ENCODE data around the gene FCMR.

Gene FCMR

GRCh38 chr1:206921772-206922265, at the start of gene FCMR:
TSS of gene FCMR (minus strand) at chr1:206921941. CDS start at chr1:206921854, 87 bp downstream.
- no peak for DNase-seq

DNA sequence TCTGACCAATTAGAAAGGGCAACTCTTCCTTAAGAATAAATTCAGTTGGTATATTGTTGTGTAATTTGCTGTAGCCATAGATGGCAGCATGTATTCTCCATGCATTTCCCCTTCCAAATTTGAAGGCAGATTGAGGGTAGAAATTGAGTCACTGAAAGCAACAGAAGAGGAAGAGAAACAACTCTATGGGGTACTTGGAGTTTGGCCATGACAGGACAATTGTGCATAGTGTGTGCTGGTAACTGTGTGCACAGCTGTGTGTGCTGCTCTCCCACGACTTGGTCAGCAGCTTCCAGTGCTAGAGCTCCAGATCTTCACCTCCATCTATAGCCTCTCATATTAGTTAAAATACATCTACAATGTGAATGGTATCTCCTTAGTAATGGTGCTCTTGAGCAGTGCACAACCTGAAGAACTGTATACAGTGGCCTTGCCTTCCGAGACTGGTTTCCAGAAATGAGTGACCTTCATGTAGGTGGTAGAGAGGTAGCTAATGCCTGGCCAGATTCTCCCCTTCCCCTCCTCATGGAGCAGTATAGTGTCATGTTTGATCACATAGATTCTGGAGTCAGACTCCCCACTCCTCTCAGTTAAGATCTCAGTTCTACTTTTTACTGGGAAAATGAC, 49.4 kb upstream of the FCMR start:
- DNase-seq = no peak

DNA sequence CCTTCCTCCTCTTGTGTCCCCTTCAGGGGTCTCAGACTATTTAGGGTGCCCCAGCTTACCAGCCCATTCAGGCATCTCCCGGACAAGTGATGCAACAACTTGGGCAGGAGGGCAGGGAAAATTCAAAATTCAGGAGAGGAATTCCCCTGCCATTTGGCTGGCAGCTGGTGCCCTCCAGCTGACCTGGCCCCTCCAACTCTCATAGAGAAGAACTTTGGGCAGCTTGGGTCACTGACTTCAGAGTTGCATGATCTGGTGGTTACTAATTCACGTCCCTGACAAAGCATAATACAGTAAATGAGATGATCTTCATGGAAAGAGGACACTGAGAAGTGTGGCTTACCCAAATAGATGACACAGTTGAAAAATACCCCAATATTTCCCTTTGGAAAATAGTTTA, 48.7 kb upstream of the FCMR start, which contains the start of gene FCAMR:
FCAMR (minus strand) TSS at position 15 of the 400 bp plus-strand sequence. CDS start 335 bp downstream, outside the sequence.
- DNase-seq = no peak

- no peak for DNase-seq
Observed at GRCh38 chr1:206969090-206969489, 47.3 kb upstream of the FCMR start.

GRCh38 chr1:206967096-206967849, 45.5 kb upstream of the FCMR start:
- no peak for DNase-seq

GRCh38 chr1:206965781-206966180, 44.0 kb upstream of the FCMR start:
- no peak for DNase-seq

DNA sequence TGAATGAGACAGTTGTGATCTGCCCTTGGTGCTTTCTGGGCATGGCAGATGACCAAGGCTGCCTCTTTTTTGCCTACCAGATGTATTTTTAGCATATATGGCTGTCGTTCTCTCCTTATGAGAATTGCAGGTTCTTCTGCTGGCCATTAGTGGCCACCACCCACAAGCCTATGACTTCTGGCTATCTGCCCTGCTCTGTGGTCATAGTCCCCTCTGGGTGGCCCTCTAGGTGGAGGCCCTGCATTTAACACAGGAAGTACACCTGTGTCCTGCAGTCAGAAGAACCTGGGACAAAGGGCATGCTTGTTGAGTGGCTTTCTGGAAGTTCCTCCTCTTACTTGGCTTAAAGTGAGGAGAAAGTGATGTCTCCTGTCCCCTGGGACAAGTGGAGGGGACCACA, 42.0 kb upstream of the FCMR start:
- DNase-seq = no peak

DNA sequence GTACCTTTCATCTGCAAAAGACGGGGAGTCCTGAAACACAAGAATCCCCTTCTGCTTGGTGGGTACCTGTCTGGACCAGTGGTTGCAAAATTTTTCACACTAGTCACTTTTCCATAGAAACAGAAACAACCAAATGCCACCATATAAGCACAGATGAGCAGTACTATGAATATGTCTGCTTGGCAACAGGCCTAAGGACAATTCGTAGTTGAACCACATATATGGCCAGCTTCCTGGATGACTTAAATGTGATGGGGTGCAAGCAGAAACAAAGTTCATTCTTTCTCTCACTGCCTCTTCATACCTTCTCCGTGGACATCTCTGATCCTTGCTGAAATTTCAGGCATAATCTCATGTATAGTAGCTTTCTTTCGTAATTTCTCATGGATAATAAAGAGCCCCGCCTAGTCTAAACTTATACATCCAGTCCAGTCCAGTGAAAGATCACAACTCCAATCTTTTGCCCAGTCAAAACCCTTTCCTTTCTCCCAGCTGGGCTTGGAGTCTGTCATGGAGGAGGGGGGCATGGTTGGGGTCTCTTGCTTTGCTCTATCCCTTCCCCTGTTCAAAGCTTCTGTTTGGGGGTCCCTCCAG, 41.5 kb upstream of the FCMR start:
- no peak for DNase-seq

GRCh38 chr1:206962272-206962671, 40.5 kb upstream of the FCMR start:
- DNase-seq = no peak

GRCh38 chr1:206961668-206962067, 39.9 kb upstream of the FCMR start:
- no peak for DNase-seq

DNA sequence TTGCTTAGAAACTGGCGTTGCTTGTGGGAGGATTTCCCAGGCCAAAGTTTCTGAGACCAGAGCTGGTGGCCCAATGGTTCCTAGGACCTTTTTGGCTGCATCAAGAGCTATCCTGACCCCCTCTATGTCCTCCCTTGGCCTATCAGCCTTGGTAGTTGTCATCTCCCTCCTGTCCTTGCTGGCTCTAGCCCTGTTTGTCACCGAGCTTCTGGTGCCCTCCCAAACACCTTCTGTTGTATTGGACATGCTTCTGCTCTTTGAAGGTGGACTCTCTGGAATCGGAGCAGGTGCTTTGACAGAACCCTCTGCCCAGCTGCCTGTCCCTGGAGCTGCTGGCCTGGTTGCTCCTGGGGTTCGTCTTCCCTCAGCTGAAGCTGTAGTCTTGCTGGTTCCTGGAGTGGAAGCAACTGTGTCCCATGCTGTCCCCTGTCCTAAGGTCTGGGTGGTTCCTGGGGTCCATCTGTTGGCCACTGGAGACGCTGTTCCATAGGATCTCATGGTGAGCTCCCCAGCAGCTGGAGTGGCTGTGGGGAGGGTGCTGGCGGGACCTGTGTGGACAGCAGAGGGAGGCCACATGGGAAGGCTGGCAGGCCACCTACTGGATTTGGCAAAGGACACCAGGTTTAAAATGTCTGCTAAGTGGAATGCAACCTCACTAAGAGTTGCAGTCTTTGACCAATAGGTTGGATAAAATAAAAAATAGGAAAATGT, 39.1 kb upstream of the FCMR start:
- no peak for DNase-seq

- DNase-seq = no peak
Observed at GRCh38 chr1:206958144-206958543, 36.4 kb upstream of the FCMR start.

DNA sequence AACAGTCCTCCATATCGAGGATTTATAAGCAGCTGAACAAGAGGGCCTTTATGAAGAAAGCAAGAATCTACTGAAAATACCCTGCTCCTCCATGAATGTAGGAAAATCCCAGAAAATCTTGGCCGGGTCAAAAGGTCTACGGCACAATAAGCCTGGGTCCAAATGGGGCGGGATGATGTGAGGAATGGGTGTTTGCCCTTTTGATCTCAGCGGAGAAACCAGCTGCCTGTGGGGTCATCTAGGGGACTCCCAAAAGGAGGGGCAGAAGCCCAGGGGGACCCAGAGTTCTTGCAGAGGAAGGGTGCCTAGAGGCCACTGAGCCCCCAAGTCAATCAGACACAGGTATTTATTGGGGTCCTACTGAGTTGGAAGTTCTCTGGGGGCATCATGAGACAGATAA, 35.9 kb upstream of the FCMR start:
- DNase-seq = no peak

GRCh38 chr1:206955476-206956451, 34.0 kb upstream of the FCMR start:
- no peak for DNase-seq

DNA sequence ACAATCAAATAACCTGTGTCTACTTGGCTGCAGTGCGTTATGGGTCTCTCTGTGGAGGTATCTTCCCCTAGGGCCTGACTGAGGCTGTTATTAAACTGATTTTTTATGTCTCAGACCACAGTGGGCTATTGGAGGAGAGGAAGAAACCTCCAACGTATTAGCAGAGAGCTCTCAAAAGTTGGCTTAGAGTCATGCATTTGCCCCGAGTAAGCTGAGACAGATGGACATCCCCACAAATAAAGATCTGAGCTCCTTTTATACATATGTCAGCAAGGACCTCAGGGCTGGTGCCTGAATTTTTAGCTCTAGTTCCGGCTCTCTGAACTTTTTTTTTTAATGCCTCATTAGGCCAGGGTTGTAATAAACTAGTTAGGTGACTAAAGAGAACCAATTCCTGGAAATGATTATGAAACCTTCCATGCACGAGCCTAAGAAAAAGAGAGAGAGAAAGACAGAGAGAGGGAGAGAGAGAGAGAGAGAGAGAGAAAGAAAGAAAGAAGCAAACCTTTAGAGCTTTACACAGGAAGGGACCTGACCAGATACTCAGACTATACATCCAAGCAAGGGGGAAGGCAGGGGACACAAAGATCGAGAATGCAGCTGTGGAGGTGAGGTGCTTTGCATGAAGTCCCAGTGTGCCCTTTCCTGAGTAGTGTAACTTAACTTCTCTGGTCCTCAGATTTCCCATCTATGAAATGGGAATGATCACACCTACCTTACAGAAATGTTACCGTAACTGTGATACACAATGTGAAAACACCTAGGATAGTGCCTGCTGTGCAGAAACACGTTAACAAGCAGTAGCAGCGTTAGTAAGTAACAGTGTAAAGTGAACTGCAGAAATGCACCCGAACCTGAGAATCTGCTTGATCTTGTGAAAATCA, 33.0 kb upstream of the FCMR start:
- DNase-seq = no peak

- DNase-seq = no peak
Observed at GRCh38 chr1:206953626-206954025, 31.9 kb upstream of the FCMR start.

GRCh38 chr1:206953126-206953525, 31.4 kb upstream of the FCMR start:
- no peak for DNase-seq

GRCh38 chr1:206952171-206952570, 30.4 kb upstream of the FCMR start:
- no peak for DNase-seq

GRCh38 chr1:206951318-206952100, 29.8 kb upstream of the FCMR start:
- no peak for DNase-seq

GRCh38 chr1:206949641-206950040, 27.9 kb upstream of the FCMR start:
- no peak for DNase-seq

Data from NCI-H146 (cell line).